GM12878 (cell line): ENCODE data around the gene MAFG. TPM values are rescaled to one million over a fixed set of nuclear protein-coding genes. Genes with fewer than 3 reads are reported as not detected.

Experiments
- ATAC-seq: fragments of 200-7000 bp; cut with Tn5 transposase; 3 replicates; pipeline ENCODE4 v1.9.1; 2020; ENCODE audit warnings: mild to moderate bottlenecking, moderate library complexity
- BruUV-seq: library from RNA; stranded (reverse); fragments of 400-500 nt; replicated peaks from 2 replicates; lab custom pipeline; 2021; lab: Mats Ljungman, UMichigan
- CTCF ChIA-PET: fragments of 300-600 bp; sonication (Branson Sonifier 250); formaldehyde crosslinking; extraction: SDS; loops from one replicate; lab custom pipeline; 2021; ENCODE audit warnings: inconsistent platforms; lab: Yijun Ruan, JAX
- POLR2A ChIA-PET: fragments of 350-600 bp; formaldehyde crosslinking; extraction: SDS; loops from one replicate; lab custom pipeline; 2021; ENCODE audit warnings: inconsistent platforms; lab: Charles Lee
- RAD21 ChIA-PET: fragments of 300-600 bp; sonication (Branson Sonifier 250); formaldehyde crosslinking; loops from one replicate; lab custom pipeline; 2023; ENCODE audit warnings: antibody characterized with exemption; ENCODE audit not compliant: unreplicated experiment; lab: Charles Lee
- SMC1A ChIA-PET: fragments of 300-600 bp; sonication (Branson Sonifier 250); formaldehyde crosslinking; loops from one replicate; lab custom pipeline; 2023; ENCODE audit not compliant: unreplicated experiment, uncharacterized antibody; lab: Charles Lee
- DNase-seq: peaks from one replicate; pipeline ENCODE4 v3.0.0-alpha.2; 2011; ENCODE audit warnings: low read depth, low spot score
- FAIRE-seq: peaks from 3 replicates; lab custom pipeline; 2011; peaks lifted over from hg19 to GRCh38; lab: Jason Lieb, UNC
- H2AFZ ChIP-seq: 2 replicates; pipeline ENCODE4 v1.6.0; 2011; ENCODE audit warnings: low read depth, low read length, control low read depth; ENCODE audit not compliant: control insufficient read depth
- H3K27ac ChIP-seq: 2 replicates; pipeline ENCODE4 v1.5.1; 2011; ENCODE audit warnings: control low read depth; ENCODE audit not compliant: control insufficient read depth, insufficient read depth
- H3K27me3 ChIP-seq, 2 experiments: replicated peaks in 1 of 2; 2 replicates each; pipeline versions ENCODE4 v1.6.0 to v1.6.1; 2011; ENCODE audit warnings: low read length in 1 of 2; ENCODE audit not compliant: control insufficient read depth in 2 of 2, insufficient read depth in 2 of 2
- H3K36me3 ChIP-seq, 2 experiments: 2 replicates each; pipeline ENCODE4 v1.5.1; 2011; ENCODE audit warnings: low read length in 1 of 2; ENCODE audit not compliant: control insufficient read depth in 2 of 2, insufficient read depth in 2 of 2
- H3K4me1 ChIP-seq: 2 replicates; pipeline ENCODE4 v1.6.1; 2011; ENCODE audit warnings: mild to moderate bottlenecking, low read length, moderate library complexity, mixed read lengths; ENCODE audit not compliant: control insufficient read depth, insufficient read depth
- H3K4me2 ChIP-seq: 2 replicates; pipeline ENCODE4 v1.6.0; 2011; ENCODE audit warnings: control low read depth; ENCODE audit not compliant: control insufficient read depth, insufficient read depth
- H3K4me3 ChIP-seq: fragments of 200-600 bp; sonication (generic); 2 replicates; pipeline ENCODE4 v1.5.1; 2016
- H3K79me2 ChIP-seq: 2 replicates; pipeline ENCODE4 v1.6.0; 2011; ENCODE audit warnings: low read length; ENCODE audit not compliant: control insufficient read depth, insufficient read depth
- H3K9ac ChIP-seq: 2 replicates; pipeline ENCODE4 v1.8.0; 2011; ENCODE audit warnings: low read length, control low read depth, mixed read lengths; ENCODE audit not compliant: control insufficient read depth, insufficient read depth
- H3K9me3 ChIP-seq: replicated peaks from 3 replicates; pipeline ENCODE4 v1.5.1; 2011; ENCODE audit warnings: mild to moderate bottlenecking, low read length; ENCODE audit not compliant: control insufficient read depth, insufficient read depth
- H4K20me1 ChIP-seq: 2 replicates; pipeline ENCODE4 v1.6.0; 2011; ENCODE audit not compliant: control insufficient read depth, insufficient read depth
- BACH1 ChIP-seq: fragments of 450-650 bp; IDR thresholded peaks from 2 replicates; pipeline ENCODE4 v1.6.1; 2017; ENCODE audit warnings: mild to moderate bottlenecking, borderline replicate concordance
- CEBPB ChIP-seq, 2 experiments: fragments of 150-350 bp in 1 of 2; IDR thresholded peaks; 2 replicates each; pipeline ENCODE4 v1.6.1; 2012 to 2014; ENCODE audit warnings: low read depth in 2 of 2, low read length in 2 of 2, borderline replicate concordance in 1 of 2, inconsistent platforms in 1 of 2
- CHD2 ChIP-seq: IDR thresholded peaks from 2 replicates; pipeline ENCODE4 v1.6.1; 2011; ENCODE audit warnings: low read depth, low read length, improper control_type of control experiment, borderline replicate concordance
- WGBS: methylation state at CpG from one replicate; pipeline ENCODE4 v1.1.6; 2016; ENCODE audit warnings: low lambda C conversion rate; ENCODE audit not compliant: insufficient replicate concordance, insufficient coverage; ENCODE audit errors: missing lambda C conversion rate; 5-methylcytosine and 5-hydroxymethylcytosine counted together
- in situ Hi-C: fragments of 300-500 bp; cut with MboI; formaldehyde crosslinking; loops from 9 replicates; pipeline ENCODE4 v1.14.3; 2018; ENCODE audit warnings: mixed read lengths
- intact Hi-C: fragments of 100-400 bp; cut with micrococcal nuclease; formaldehyde crosslinking; loops from one replicate; pipeline ENCODE4 v1.14.2; 2022; ENCODE audit not compliant: unreplicated experiment
- polyA plus RNA-seq, 11 experiments: library from polyadenylated mRNA; depleted of rRNA in 4 of 11; unstranded in 6 of 11; stranded (reverse) in 5 of 11; fragments of >200 nt; fragmentation: Nextera tagmentation in 4 of 11; fragmentation: Illumina TruSeq in 1 of 11; extraction: Ambion mirVana in 4 of 11; extraction: Trizol in 1 of 11; gene quantifications; 1 replicate in 1 of 11; 2 replicates in 10 of 11; pipeline versions ENCODE4 v1.2.1 to v1.2.3, GENCODE V29; 2011 to 2016; ENCODE audit warnings: inconsistent platforms in 2 of 11, missing spikeins in 2 of 11, low read depth in 1 of 11
- total RNA-seq, 4 experiments: library from RNA; depleted of rRNA in 3 of 4; stranded (reverse); fragments of >200 nt in 3 of 4; fragmentation: Illumina TruSeq in 1 of 4; extraction: Trizol in 1 of 4; gene quantifications; 2 replicates each; pipeline versions ENCODE4 v1.2.1 to v1.2.3, GENCODE V29; 2013 to 2021

Gene MAFG
- total and polyA plus RNA-seq, 10 of the 15 experiments (the other 5 are each of a cell fraction or from before 2014, with no cell fraction given): 0.48 to 20.1 (median 7.6) TPM

GRCh38 chr17:81923302-81924260 is 4.0 kb downstream of the MAFG start:
- CTCF ChIA-PET: interaction anchor here (0.7 to 1.9 kb wide), 5 partner anchors 11 to 99 kb away, joined by 3 to 5 read pairs (median 4); partner anchors contain the start of genes CENPX and LRRC45
- no peak for ATAC-seq
- WGBS: 59% methylated on average over 30 of the region's 32 CpGs
- Histone ChIP-seq H3K27ac (peak overlapping the region; percentile 73), H3K4me2 (peak overlapping the region; percentile 83), H4K20me1 (no peaks in the 10 kb centered on the region; the same call in 1 of the 2 replicates), H3K9ac (peak overlapping the region; percentile 60), H3K36me3 (peaks cover 3 to 8% of the 10 kb centered on the region in 2 experiments; a peak in 3 of 4 replicates), H2AFZ (no peak overlapping the region), H3K4me3 (peak overlapping the region; percentile 63), H3K79me2 (peaks cover 39% of the 10 kb centered on the region), H3K27me3 (no peaks in the 10 kb centered on the region), H3K4me1 (peaks cover 13% of the 10 kb centered on the region), H3K9me3 (no peaks in the 10 kb centered on the region)
- no peak for DNase-seq
- TF ChIP-seq CEBPB (IDR thresholded peaks at IDR 0.05; ENCODE audit: borderline replicate concordance in 1 of 2, low read depth in 2 of 2, low read length in 2 of 2) (no peak), BACH1 (peak; percentile 89), CHD2 (no peak)
- no TSS peak for BruUV-seq
- POLR2A ChIA-PET: interaction anchor here (0.7 to 1.6 kb wide), 3 partner anchors 13 to 44 kb away, joined by 3 read pairs; no protein-coding TSS in a partner anchor
- intact Hi-C loops: no loop called here
- no peak for FAIRE-seq
- in situ Hi-C loops: no loop called here
- SMC1A ChIA-PET: no interaction called here
- RAD21 ChIA-PET: interaction anchor here (0.9 kb wide), 1 partner anchor 97 kb away, joined by 3 read pairs; no protein-coding TSS in a partner anchor
